Nephron (organoid): ENCODE measurements around the gene GMDS.
A peak's percentile ranks its signal among the peaks of the same experiment; 100 is the strongest.

Experiments used
- H3K27ac Mint-ChIP-seq, 3 experiments: 2 replicates each; pipeline ENCODE4 v1.8.0; 2020; ENCODE audit warnings: mixed read lengths in 3 of 3, mild to moderate bottlenecking in 2 of 3, moderate library complexity in 1 of 3
- H3K27me3 Mint-ChIP-seq: 2 replicates; pipeline ENCODE4 v1.8.0; 2021; ENCODE audit warnings: low read depth, mild to moderate bottlenecking, moderate library complexity, mixed read lengths
- H3K36me3 Mint-ChIP-seq: 2 replicates; pipeline ENCODE4 v1.8.0; 2020; ENCODE audit warnings: low read depth, mixed read lengths
- H3K4me1 Mint-ChIP-seq: 2 replicates; pipeline ENCODE4 v1.8.0; 2020; ENCODE audit warnings: mixed read lengths
- H3K4me3 Mint-ChIP-seq, 3 experiments: 2 replicates each; pipeline ENCODE4 v1.8.0; 2020; ENCODE audit warnings: mild to moderate bottlenecking in 3 of 3, mixed read lengths in 3 of 3, moderate library complexity in 2 of 3
- H3K9me3 Mint-ChIP-seq: 2 replicates; pipeline ENCODE4 v1.8.0; 2020; ENCODE audit warnings: mixed read lengths
- TF ChIP-seq, protein P1 (sequence below), 3 experiments: fragments of 200-600 bp; sonication (generic); IDR thresholded peaks; one replicate each; pipeline ENCODE4 v1.5.0; 2021; ENCODE audit warnings: antibody characterized with exemption in 3 of 3; ENCODE audit not compliant: unreplicated experiment in 3 of 3

Gene GMDS

DNA sequence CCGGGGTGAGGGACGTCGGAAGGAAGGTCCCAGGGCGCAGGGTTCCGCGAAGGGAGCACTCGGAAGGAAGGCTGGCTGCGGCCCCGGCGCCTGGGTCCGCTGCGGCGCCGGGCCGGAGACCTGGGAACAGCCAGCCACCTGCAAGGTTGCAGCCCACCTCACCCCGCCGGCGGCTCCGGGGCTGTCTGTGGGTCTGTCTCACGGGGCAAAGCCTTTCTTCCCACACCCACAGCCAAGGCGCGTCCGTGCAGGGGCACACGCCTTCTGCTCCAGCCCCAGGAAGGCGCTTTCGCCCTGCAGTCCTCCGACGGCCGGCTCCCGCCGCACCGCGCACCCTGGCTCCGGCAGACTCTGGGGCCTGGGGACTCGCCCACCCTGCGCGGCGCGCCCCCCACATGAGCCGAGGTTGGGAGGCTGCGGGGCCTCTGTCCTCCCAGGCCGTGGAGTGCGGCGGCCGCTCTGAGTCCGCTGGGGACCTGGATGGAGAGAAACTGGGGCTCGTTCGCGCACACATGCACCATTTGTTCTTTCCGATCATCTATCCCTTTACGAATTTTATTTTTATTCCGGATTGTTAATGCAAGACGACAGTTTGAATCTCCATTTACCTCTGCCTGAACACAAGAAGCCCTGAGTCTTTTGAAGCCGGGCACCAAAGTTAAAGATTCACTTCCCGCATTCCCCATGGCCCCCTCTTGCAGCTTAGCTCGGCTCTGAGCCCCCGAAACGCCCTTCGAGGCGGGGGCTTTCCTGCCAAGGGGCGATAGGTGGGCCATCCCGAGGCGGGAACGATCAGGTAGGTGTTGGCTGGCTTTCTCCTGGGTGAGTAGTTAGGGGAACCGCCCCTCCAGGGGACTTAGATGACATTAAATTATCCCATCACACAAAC lies 640.2 kb downstream of the GMDS start:
- H3K4me1 Mint-ChIP-seq, result peaks cover 22% of the 10 kb centered on the region
- H3K9me3 Mint-ChIP-seq, result no peaks in the 10 kb centered on the region
- TF ChIP-seq, protein P1, sequence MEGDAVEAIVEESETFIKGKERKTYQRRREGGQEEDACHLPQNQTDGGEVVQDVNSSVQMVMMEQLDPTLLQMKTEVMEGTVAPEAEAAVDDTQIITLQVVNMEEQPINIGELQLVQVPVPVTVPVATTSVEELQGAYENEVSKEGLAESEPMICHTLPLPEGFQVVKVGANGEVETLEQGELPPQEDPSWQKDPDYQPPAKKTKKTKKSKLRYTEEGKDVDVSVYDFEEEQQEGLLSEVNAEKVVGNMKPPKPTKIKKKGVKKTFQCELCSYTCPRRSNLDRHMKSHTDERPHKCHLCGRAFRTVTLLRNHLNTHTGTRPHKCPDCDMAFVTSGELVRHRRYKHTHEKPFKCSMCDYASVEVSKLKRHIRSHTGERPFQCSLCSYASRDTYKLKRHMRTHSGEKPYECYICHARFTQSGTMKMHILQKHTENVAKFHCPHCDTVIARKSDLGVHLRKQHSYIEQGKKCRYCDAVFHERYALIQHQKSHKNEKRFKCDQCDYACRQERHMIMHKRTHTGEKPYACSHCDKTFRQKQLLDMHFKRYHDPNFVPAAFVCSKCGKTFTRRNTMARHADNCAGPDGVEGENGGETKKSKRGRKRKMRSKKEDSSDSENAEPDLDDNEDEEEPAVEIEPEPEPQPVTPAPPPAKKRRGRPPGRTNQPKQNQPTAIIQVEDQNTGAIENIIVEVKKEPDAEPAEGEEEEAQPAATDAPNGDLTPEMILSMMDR (IDR thresholded peaks at IDR 0.05; ENCODE audit: unreplicated experiment in 3 of 3), result no peak
- peaks cover 79% of the 10 kb centered on the region for H3K27me3 Mint-ChIP-seq
- H3K27ac Mint-ChIP-seq, result peak overlapping the region; percentile 19 to 88 (median 72)
- H3K4me3 Mint-ChIP-seq, result peak overlapping the region; percentile 81 to 89 (median 82)
- H3K36me3 Mint-ChIP-seq, result no peaks in the 10 kb centered on the region

DNA sequence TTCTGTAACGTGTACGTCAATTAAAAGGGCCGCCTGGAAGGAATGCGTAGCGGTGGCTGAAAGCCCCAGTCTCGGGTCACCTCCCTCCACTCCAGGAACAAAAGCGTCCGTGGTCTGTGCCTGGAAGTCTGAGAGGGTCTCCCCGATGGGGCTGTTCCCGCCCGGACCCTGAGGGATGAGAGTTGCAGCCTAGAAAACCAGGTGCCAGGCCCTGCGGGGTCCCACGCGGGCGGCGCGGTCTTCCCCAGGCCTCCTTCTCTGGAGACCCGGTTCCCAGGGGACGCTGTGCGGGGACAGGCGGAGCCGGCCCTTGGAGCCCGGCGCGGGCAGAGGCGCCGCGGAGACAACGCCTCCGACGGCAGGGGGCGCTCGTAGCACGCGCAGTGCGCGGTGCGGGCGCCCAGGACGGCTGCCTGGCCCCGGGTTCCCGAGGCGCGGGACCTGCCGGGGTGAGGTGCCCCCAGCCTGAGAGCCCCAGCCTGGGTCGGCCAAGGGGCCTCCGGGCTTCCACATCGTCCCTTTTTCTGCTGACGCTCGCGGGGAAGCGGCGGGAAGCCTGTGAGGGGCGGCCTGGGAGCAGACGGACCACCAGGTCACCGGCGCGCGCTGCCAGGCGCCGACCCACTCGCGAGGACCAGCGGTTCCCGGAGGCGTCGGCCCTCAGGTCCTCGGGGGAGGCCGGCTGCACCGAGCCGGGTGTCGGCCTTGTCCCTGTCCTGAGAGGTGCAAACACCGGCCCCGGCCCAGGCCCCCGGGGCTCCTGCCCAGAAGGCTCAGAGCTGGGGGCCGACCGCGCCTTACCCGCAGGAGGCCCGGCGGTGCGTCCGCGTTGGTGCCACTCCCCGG lies 641.0 kb downstream of the GMDS start:
- TF ChIP-seq, protein P1 (IDR thresholded peaks at IDR 0.05; ENCODE audit: unreplicated experiment in 3 of 3), result peak; percentile 98 to 100 (median 99)
- Mint-ChIP-seq H3K4me3 (peak overlapping the region; percentile 74 to 78 (median 77)), H3K27ac (peak overlapping the region in 1 of 3 experiments; percentile 27), H3K4me1 (peaks cover 22% of the 10 kb centered on the region), H3K9me3 (no peaks in the 10 kb centered on the region), H3K36me3 (no peaks in the 10 kb centered on the region), H3K27me3 (peaks cover 87% of the 10 kb centered on the region)

DNA sequence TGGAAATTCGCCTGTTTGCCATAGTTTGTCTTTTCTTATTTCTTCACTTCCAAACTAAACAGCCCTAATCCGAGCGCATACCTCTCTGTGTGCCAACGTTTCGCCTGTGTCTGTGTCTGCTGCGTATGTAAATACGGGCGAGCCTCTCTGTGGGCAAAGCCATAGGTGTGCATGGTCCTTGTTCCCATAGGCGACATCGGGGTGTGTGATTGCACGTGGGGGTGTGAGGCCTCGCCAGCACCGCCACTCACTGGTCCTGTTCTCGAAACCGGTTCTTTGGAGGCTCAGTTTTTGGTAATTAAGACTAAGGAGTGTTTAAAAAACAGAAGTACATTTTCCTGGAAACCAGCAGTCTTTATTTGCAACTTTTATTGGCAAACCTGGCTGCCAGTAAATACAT lies 641.7 kb downstream of the GMDS start:
- Mint-ChIP-seq H3K27ac (peak overlapping the region in 2 of 3 experiments; percentile 27 to 60), H3K4me3 (peak overlapping the region; percentile 74 to 78 (median 77)), H3K4me1 (peaks cover 21% of the 10 kb centered on the region), H3K27me3 (peaks cover 86% of the 10 kb centered on the region), H3K9me3 (no peaks in the 10 kb centered on the region), H3K36me3 (no peaks in the 10 kb centered on the region)
- TF ChIP-seq, protein P1 (IDR thresholded peaks at IDR 0.05; ENCODE audit: unreplicated experiment in 3 of 3), result no peak

DNA sequence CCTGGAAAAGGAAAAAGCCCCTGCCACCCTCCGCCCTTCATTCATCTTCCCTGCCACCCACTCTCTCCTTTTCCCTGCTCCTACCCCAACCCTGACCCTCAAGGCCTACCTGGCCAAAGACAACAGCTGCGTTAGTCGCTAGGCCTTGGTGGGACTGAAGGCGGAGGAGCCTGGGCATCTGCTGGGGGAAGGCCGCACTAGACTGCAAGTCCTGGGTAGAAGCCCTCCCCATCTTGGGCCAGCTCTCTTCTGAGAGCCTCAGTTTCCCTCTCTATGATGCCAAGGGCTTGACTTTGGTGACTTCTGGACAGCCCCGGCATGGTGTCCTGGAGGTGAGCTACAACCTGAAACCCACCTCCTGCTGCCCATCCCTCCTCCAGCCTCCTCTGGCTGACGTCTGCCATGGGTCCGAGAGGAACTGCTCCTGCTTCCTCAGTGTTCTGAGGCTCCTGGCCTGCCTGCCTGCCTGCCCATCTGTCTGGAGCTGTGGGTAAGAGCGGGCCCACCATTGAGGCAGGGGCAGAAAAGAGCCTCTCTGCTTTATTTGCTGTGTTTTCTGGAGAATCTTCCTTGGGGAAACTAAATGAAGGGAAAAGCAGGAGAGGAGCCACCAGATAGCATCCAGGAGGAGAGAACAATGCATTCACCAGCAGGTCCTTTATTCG lies 643.2 kb downstream of the GMDS start:
- H3K36me3 Mint-ChIP-seq, result no peaks in the 10 kb centered on the region
- peak overlapping the region in 1 of 3 experiments; percentile 19 for H3K4me3 Mint-ChIP-seq
- H3K27me3 Mint-ChIP-seq, result peaks cover 85% of the 10 kb centered on the region
- peaks cover 15% of the 10 kb centered on the region for H3K4me1 Mint-ChIP-seq
- no peaks in the 10 kb centered on the region for H3K9me3 Mint-ChIP-seq
- TF ChIP-seq, protein P1 (IDR thresholded peaks at IDR 0.05; ENCODE audit: unreplicated experiment in 3 of 3), result no peak
- H3K27ac Mint-ChIP-seq, result peak overlapping the region in 1 of 3 experiments; percentile 20

DNA sequence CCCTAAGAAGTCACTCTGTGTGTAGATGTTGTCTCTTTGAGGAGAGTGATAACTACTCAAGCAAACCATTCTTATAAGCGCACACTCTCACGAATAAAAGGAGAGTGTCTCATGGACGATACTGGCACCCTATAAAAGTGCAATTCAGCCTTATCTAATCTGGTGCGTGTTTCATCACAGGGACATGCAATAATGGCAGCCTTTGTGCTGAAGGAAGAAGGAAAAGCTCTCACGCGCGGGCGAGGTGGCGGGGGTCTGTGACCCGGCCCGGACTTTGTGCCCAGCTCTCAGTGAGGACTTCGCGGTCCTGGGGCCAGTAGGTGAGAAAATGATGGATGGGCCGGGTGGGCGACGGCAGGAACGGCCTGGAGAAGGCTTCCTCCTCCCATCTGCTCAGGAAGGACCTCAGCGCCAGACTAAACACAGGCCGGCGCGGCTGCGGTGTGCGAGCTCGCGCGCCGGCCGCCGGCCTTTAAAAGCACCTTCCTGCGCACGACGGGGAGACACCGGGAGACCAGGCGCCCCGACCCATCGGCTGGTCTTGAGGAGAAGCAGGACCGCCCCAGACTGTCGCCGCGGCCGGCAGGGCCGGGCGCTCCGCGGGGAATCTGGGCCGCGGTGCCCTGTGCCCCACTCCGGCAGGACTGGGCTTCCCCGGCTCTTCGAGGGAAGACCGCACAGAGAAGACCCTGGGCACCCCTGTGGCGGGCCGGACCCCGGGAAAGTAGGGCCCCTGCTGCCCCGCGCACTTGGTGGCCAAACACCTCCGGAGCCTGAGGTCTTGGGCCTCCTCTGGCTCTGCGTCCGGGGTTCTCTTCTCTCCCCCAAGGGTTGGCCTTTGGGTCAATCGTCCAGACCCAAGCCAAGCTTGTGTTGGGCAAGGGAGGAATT lies 644.0 kb downstream of the GMDS start:
- peaks cover 83% of the 10 kb centered on the region for H3K27me3 Mint-ChIP-seq
- no peak overlapping the region for H3K4me3 Mint-ChIP-seq
- no peaks in the 10 kb centered on the region for H3K9me3 Mint-ChIP-seq
- no peak overlapping the region for H3K27ac Mint-ChIP-seq
- TF ChIP-seq, protein P1 (IDR thresholded peaks at IDR 0.05; ENCODE audit: unreplicated experiment in 3 of 3), result no peak
- H3K36me3 Mint-ChIP-seq, result no peaks in the 10 kb centered on the region
- H3K4me1 Mint-ChIP-seq, result peaks cover 21% of the 10 kb centered on the region
